ENCODE results near the gene DDX60. TPM values are rescaled to one million over a fixed set of nuclear protein-coding genes. Genes with fewer than 3 reads are reported as not detected.
"Not testable (repeated sequence)": the region's sequence is repeated elsewhere in the genome, so short reads cannot be mapped to it uniquely, and the experiment has no call there.

Gene DDX60
- total RNA-seq, 1 donor from 2014 or later: 3.3 TPM

- FAIRE-seq: no peak
These were observed 25.1 kb downstream of the DDX60 start for GRCh38 chr4:168293386-168293975.

GRCh38 chr4:168291242-168291641 lies 27.3 kb downstream of the DDX60 start:
- FAIRE-seq: no peak
- DNase-seq (ENCODE audit: low spot score in 2 of 2): no peak

More at GRCh38 chr4:168293386-168293975, 25.1 kb downstream of the DDX60 start:
- DNase-seq (ENCODE audit: low spot score in 2 of 2): no peak

- not testable (repeated sequence) for FAIRE-seq; DNase-seq (ENCODE audit: low spot score in 2 of 2)
These were observed 32.7 kb downstream of the DDX60 start for GRCh38 chr4:168285850-168286249.

GRCh38 chr4:168279556-168279955 lies 39.0 kb downstream of the DDX60 start:
- no peak for FAIRE-seq
- DNase-seq (ENCODE audit: low spot score in 2 of 2): no peak

- DNase-seq (ENCODE audit: low spot score in 2 of 2) (no peak), FAIRE-seq (no peak)
These were observed 42.7 kb downstream of the DDX60 start for GRCh38 chr4:168275836-168276235.

- FAIRE-seq (no peak), DNase-seq (ENCODE audit: low spot score in 2 of 2) (no peak)
These were observed 43.7 kb downstream of the DDX60 start for GRCh38 chr4:168274871-168275270.

GRCh38 chr4:168273838-168274237 lies 44.7 kb downstream of the DDX60 start:
- no peak for FAIRE-seq
- DNase-seq (ENCODE audit: low spot score in 2 of 2): no peak

- DNase-seq (ENCODE audit: low spot score in 2 of 2) (no peak), FAIRE-seq (no peak)
These were observed 46.1 kb downstream of the DDX60 start for GRCh38 chr4:168272488-168272887.

- FAIRE-seq: no peak
These were observed 48.7 kb downstream of the DDX60 start for GRCh38 chr4:168269896-168270295.

GRCh38 chr4:168265327-168265726 lies 53.2 kb downstream of the DDX60 start:
- no peak for FAIRE-seq
- DNase-seq (ENCODE audit: low spot score in 2 of 2): no peak

More at GRCh38 chr4:168269896-168270295, 48.7 kb downstream of the DDX60 start:
- DNase-seq (ENCODE audit: low spot score in 2 of 2): no peak

- no peak for FAIRE-seq
- DNase-seq (ENCODE audit: low spot score in 2 of 2): no peak
These were observed 53.6 kb downstream of the DDX60 start for GRCh38 chr4:168264903-168265302.

- no peak for FAIRE-seq
- no peak for DNase-seq (ENCODE audit: low spot score in 2 of 2)
These were observed 55.5 kb downstream of the DDX60 start for GRCh38 chr4:168263039-168263438.

GRCh38 chr4:168259096-168259495 lies 59.5 kb downstream of the DDX60 start:
- FAIRE-seq: no peak
- DNase-seq (ENCODE audit: low spot score in 2 of 2): no peak

- FAIRE-seq (no peak), DNase-seq (ENCODE audit: low spot score in 2 of 2) (no peak)
These were observed 60.8 kb downstream of the DDX60 start for GRCh38 chr4:168257768-168258167.

- no peak for FAIRE-seq
- no peak for DNase-seq (ENCODE audit: low spot score in 2 of 2)
These were observed 70.3 kb downstream of the DDX60 start for GRCh38 chr4:168248176-168248710.

GRCh38 chr4:168247603-168248002 lies 70.9 kb downstream of the DDX60 start:
- no peak for FAIRE-seq
- no peak for DNase-seq (ENCODE audit: low spot score in 2 of 2)

- no peak for DNase-seq (ENCODE audit: low spot score in 2 of 2)
These were observed 76.6 kb downstream of the DDX60 start for GRCh38 chr4:168241953-168242352.

GRCh38 chr4:168240821-168241220 lies 77.7 kb downstream of the DDX60 start:
- DNase-seq (ENCODE audit: low spot score in 2 of 2): no peak
- no peak for FAIRE-seq

More at GRCh38 chr4:168241953-168242352, 76.6 kb downstream of the DDX60 start:
- no peak for FAIRE-seq

GRCh38 chr4:168221301-168221700 lies 97.3 kb downstream of the DDX60 start:
- no peak for DNase-seq (ENCODE audit: low spot score in 2 of 2)
- FAIRE-seq: no peak

- FAIRE-seq: no peak
- no peak for DNase-seq (ENCODE audit: low spot score in 2 of 2)
These were observed 97.7 kb downstream of the DDX60 start for GRCh38 chr4:168220893-168221292.

GRCh38 chr4:168218645-168219044 lies 99.9 kb downstream of the DDX60 start:
- no peak for FAIRE-seq

GRCh38 chr4:168213511-168213910 lies 105.0 kb downstream of the DDX60 start:
- DNase-seq (ENCODE audit: low spot score in 2 of 2); FAIRE-seq: not testable (repeated sequence)

More at GRCh38 chr4:168218645-168219044, 99.9 kb downstream of the DDX60 start:
- DNase-seq (ENCODE audit: low spot score in 2 of 2): no peak

All from frontal cortex (tissue), 4 donors.